Measurements from ENCODE around the gene DHFR. TPM values are rescaled to one million over a fixed set of nuclear protein-coding genes. Genes with fewer than 3 reads are reported as not detected.

The DHFR gene
- 26.7 and 36.6 TPM in 2 replicates for total RNA-seq

GRCh38 chr5:80654391-80655230, at the start of gene DHFR, which contains the start of gene MSH3:
TSS of gene DHFR (minus strand) at chr5:80654983. CDS start at chr5:80654489, 494 bp downstream.
TSS of gene MSH3 (plus strand) at chr5:80654652. CDS start at chr5:80654728, 76 bp downstream.

Small RNAs within 50 kb of the gene (small RNA-seq; reads per million reads assigned to genes)
- gene DBIP2 (not detected), gene MTRNR2L2 (not detected)

Other genes with a start within 250 kb of the DHFR start
- gene ZFYVE16, start 246.9 kb downstream of the DHFR start, total RNA-seq = 42.8 and 48.5 TPM in 2 replicates
- 13.7 and 14.6 TPM in 2 replicates for gene FAM151B, start 166.9 kb downstream of the DHFR start, total RNA-seq
- not detected in 2 replicates for gene ANKRD34B, start 84.7 kb downstream of the DHFR start, total RNA-seq
- gene MSH3, start 331 bp downstream of the DHFR start, total RNA-seq = 25.2 and 31.1 TPM in 2 replicates

Measured in articular chondrocyte of knee joint (primary cell).